H1 (cell line): ENCODE results near the gene TLE3. TPM values are rescaled to one million over a fixed set of nuclear protein-coding genes. Genes with fewer than 3 reads are reported as not detected.

ENCODE experiments used
- CTCF ChIA-PET: fragments of 300-600 bp; sonication (Branson Sonifier 250); formaldehyde crosslinking; loops from one replicate; lab custom pipeline; 2021; ENCODE audit not compliant: partially characterized antibody; lab: Charles Lee
- POLR2A ChIA-PET: fragments of 300-600 bp; sonication (Branson Sonifier 250); formaldehyde crosslinking; loops from one replicate; lab custom pipeline; 2021; ENCODE audit warnings: inconsistent platforms; ENCODE audit not compliant: partially characterized antibody; lab: Charles Lee
- DNase-seq, 2 experiments: peaks; one replicate each; pipeline versions ENCODE4 v3.0.0 to v3.0.0-alpha.2; 2010 to 2022; ENCODE audit warnings: low spot score in 2 of 2, low read depth in 1 of 2, mixed read lengths in 1 of 2
- FAIRE-seq: peaks from 2 replicates; lab custom pipeline; 2011; peaks lifted over from hg19 to GRCh38; lab: Jason Lieb, UNC
- H2AFZ ChIP-seq: 2 replicates; pipeline ENCODE4 v1.8.1; 2012; ENCODE audit warnings: low read length, inconsistent platforms
- H2AK5ac ChIP-seq: 2 replicates; pipeline ENCODE4 v1.6.1; 2013; ENCODE audit warnings: low read depth, low read length
- H2BK120ac ChIP-seq: replicated peaks from 2 replicates; pipeline ENCODE3; 2013; ENCODE audit warnings: low read depth, low read length, inconsistent platforms
- H2BK12ac ChIP-seq: 2 replicates; pipeline ENCODE4 v1.6.1; 2013; ENCODE audit warnings: low read depth, low read length
- H2BK15ac ChIP-seq: 2 replicates; pipeline ENCODE4 v1.6.1; 2013; ENCODE audit warnings: low read length
- H2BK20ac ChIP-seq: 2 replicates; pipeline ENCODE4 v1.6.1; 2013; ENCODE audit warnings: low read length
- H2BK5ac ChIP-seq: 2 replicates; pipeline ENCODE4 v1.6.1; 2013; ENCODE audit warnings: low read depth, low read length
- H3K14ac ChIP-seq: 2 replicates; pipeline ENCODE4 v1.6.1; 2013; ENCODE audit warnings: inconsistent platforms; ENCODE audit not compliant: insufficient read length
- H3K18ac ChIP-seq: 2 replicates; pipeline ENCODE4 v1.6.1; 2013; ENCODE audit warnings: low read length; ENCODE audit errors: extremely low read depth
- H3K23ac ChIP-seq: 2 replicates; pipeline ENCODE4 v1.6.1; 2013; ENCODE audit warnings: inconsistent platforms; ENCODE audit not compliant: insufficient read length
- H3K23me2 ChIP-seq: 2 replicates; pipeline ENCODE4 v1.6.1; 2013; ENCODE audit warnings: low read depth, low read length
- H3K27ac ChIP-seq: 2 replicates; pipeline ENCODE4 v1.6.1; 2011; ENCODE audit warnings: low read depth, low read length, inconsistent platforms
- H3K27me3 ChIP-seq, 4 experiments: replicated peaks in 1 of 4; 1 replicate in 1 of 4; 2 replicates in 3 of 4; pipeline versions ENCODE4 v1.6.1 to v1.8.1; 2011 to 2013; ENCODE audit warnings: low read length in 3 of 4, mild to moderate bottlenecking in 3 of 4, inconsistent platforms in 2 of 4, mixed read lengths in 2 of 4, moderate library complexity in 1 of 4; ENCODE audit not compliant: control insufficient read depth in 3 of 4, insufficient read depth in 3 of 4; ENCODE audit errors: extremely low read depth in 1 of 4
- H3K36me3 ChIP-seq, 4 experiments: 2 replicates each; pipeline versions ENCODE4 v1.6.1 to v1.8.1; 2011 to 2013; ENCODE audit warnings: mild to moderate bottlenecking in 4 of 4, low read length in 3 of 4, moderate library complexity in 2 of 4, control low read depth in 1 of 4, inconsistent platforms in 1 of 4; ENCODE audit not compliant: insufficient read depth in 4 of 4, control insufficient read depth in 2 of 4
- H3K4ac ChIP-seq: replicated peaks from 2 replicates; pipeline ENCODE3; 2013; ENCODE audit warnings: low read length, low read depth, mixed read lengths, inconsistent platforms; ENCODE audit not compliant: insufficient read length
- H3K4me1 ChIP-seq, 4 experiments: replicated peaks in 1 of 4; 1 replicate in 1 of 4; 2 replicates in 3 of 4; pipeline versions ENCODE4 v1.6.1 to v1.8.1; 2011 to 2013; ENCODE audit warnings: low read length in 3 of 4, inconsistent platforms in 2 of 4, mixed read lengths in 1 of 4; ENCODE audit not compliant: insufficient read depth in 4 of 4, control insufficient read depth in 3 of 4
- H3K4me2 ChIP-seq, 2 experiments: 2 replicates each; pipeline versions ENCODE4 v1.6.1 to v1.8.1; 2011 to 2013; ENCODE audit warnings: low read depth in 2 of 2, low read length in 2 of 2, control low read depth in 1 of 2, inconsistent platforms in 1 of 2, mild to moderate bottlenecking in 1 of 2; ENCODE audit not compliant: insufficient read depth in 1 of 2
- H3K4me3 ChIP-seq, 4 experiments: fragments of 200-600, 300-600 bp in 1 of 4; sonication (generic), shearing (Covaris generic), sonication (Bioruptor Twin) in 1 of 4; 2 replicates each; pipeline versions ENCODE4 v1.5.1 to v1.8.1; 2011 to 2016; ENCODE audit warnings: low read length in 4 of 4, low read depth in 3 of 4, control low read depth in 2 of 4, inconsistent platforms in 2 of 4, mild to moderate bottlenecking in 2 of 4, mixed read lengths in 1 of 4, moderate library complexity in 1 of 4; ENCODE audit not compliant: insufficient read depth in 2 of 4; ENCODE audit errors: extremely low read depth in 1 of 4
- H3K56ac ChIP-seq: replicated peaks from 2 replicates; pipeline ENCODE3; 2013; ENCODE audit warnings: low read depth, mild to moderate bottlenecking, mixed read lengths, low read length, inconsistent platforms; ENCODE audit not compliant: insufficient read length
- H3K79me1 ChIP-seq: 2 replicates; pipeline ENCODE4 v1.6.1; 2013; ENCODE audit warnings: low read depth, low read length, control low read depth
- H3K79me2 ChIP-seq, 2 experiments: 2 replicates each; pipeline versions ENCODE4 v1.6.1 to v1.8.1; 2012 to 2013; ENCODE audit warnings: low read length in 2 of 2, mild to moderate bottlenecking in 2 of 2, inconsistent platforms in 1 of 2; ENCODE audit not compliant: insufficient read depth in 2 of 2, control insufficient read depth in 1 of 2
- H3K9ac ChIP-seq, 4 experiments: replicated peaks in 1 of 4; 1 replicate in 1 of 4; 2 replicates in 3 of 4; pipeline versions ENCODE4 v1.6.1 to v1.8.1; 2011 to 2013; ENCODE audit warnings: low read depth in 3 of 4, low read length in 3 of 4, control low read depth in 2 of 4, mild to moderate bottlenecking in 2 of 4, moderate library complexity in 2 of 4, inconsistent platforms in 1 of 4; ENCODE audit errors: extremely low read depth in 1 of 4
- H3K9me3 ChIP-seq, 2 experiments: 2 replicates each; pipeline versions ENCODE4 v1.6.1 to v1.8.1; 2012 to 2013; ENCODE audit warnings: mild to moderate bottlenecking in 2 of 2, moderate library complexity in 2 of 2, control low read depth in 1 of 2, inconsistent platforms in 1 of 2, low read depth in 1 of 2, low read length in 1 of 2, mixed read lengths in 1 of 2; ENCODE audit not compliant: insufficient read depth in 2 of 2
- H4K20me1 ChIP-seq, 2 experiments: replicated peaks in 1 of 2; 2 replicates each; pipeline versions ENCODE3 to v1.8.1; 2011 to 2013; ENCODE audit warnings: inconsistent platforms in 2 of 2, low read length in 2 of 2, mild to moderate bottlenecking in 1 of 2; ENCODE audit not compliant: insufficient read depth in 2 of 2, control insufficient read depth in 1 of 2
- H4K5ac ChIP-seq: 2 replicates; pipeline ENCODE4 v1.6.1; 2013; ENCODE audit warnings: low read length, low read depth, mixed read lengths, inconsistent platforms; ENCODE audit not compliant: insufficient read length
- H4K8ac ChIP-seq: 2 replicates; pipeline ENCODE4 v1.8.0; 2013; ENCODE audit warnings: mild to moderate bottlenecking, moderate library complexity, low read length, inconsistent platforms; ENCODE audit not compliant: insufficient read depth; ENCODE audit errors: extremely low read depth
- H4K91ac ChIP-seq: replicated peaks from 2 replicates; pipeline ENCODE3; 2013; ENCODE audit warnings: low read length, mixed read lengths, inconsistent platforms; ENCODE audit not compliant: insufficient read length
- CREB1 ChIP-seq: IDR thresholded peaks from 2 replicates; pipeline ENCODE4 v1.6.1; 2012; ENCODE audit warnings: inconsistent platforms
- POU5F1 ChIP-seq: IDR thresholded peaks from 2 replicates; pipeline ENCODE4 v1.6.1; 2011; ENCODE audit warnings: low read depth, mild to moderate bottlenecking, low read length, moderate library complexity
- RFX5 ChIP-seq: IDR thresholded peaks from 2 replicates; pipeline ENCODE4 v1.6.1; 2011; ENCODE audit warnings: low read depth, low read length, improper control_type of control experiment, borderline replicate concordance
- WGBS, 2 experiments: shearing (Covaris generic) in 1 of 2; methylation state at CpG; one replicate each; pipeline versions ENCODE4 v1.1.6 to v1.1.7; 2013 to 2015; ENCODE audit warnings: low lambda C conversion rate in 2 of 2, mixed read lengths in 2 of 2, inconsistent platforms in 1 of 2, low coverage in 1 of 2, missing lambda C conversion rate in 1 of 2; ENCODE audit not compliant: insufficient replicate concordance in 2 of 2, insufficient coverage in 1 of 2, insufficient read length in 1 of 2; ENCODE audit errors: extremely low coverage in 1 of 2, missing lambda C conversion rate in 1 of 2; 5-methylcytosine and 5-hydroxymethylcytosine counted together
- polyA plus RNA-seq, 7 experiments: library from polyadenylated mRNA; depleted of rRNA in 3 of 7; stranded (reverse) in 5 of 7; unstranded in 2 of 7; fragments of >200 nt in 5 of 7; fragments of 200-250 nt in 2 of 7; gene quantifications; 1 replicate in 5 of 7; 2 replicates in 1 of 7; 4 replicates in 1 of 7; pipeline versions ENCODE4 v1.2.1 to v1.2.3, GENCODE V29; 2011 to 2013; ENCODE audit warnings: missing spikeins in 2 of 7, mixed read lengths in 2 of 7
- total RNA-seq: library from RNA; stranded (reverse); fragmentation: NEBNext Ultra II Directional; extraction: Animal tissue kit (Norgen Biotek cat#: 25700); gene quantifications from 2 replicates; pipeline ENCODE4 v1.2.1, GENCODE V29; 2021

Gene TLE3
- total and polyA plus RNA-seq, 2 of the 8 experiments (the other 6 are each of a cell fraction or from before 2014, with no cell fraction given), result 25.1 to 61.2 TPM

GRCh38 chr15:70062321-70062956 is 35.3 kb downstream of the TLE3 start:
- no peak overlapping the region for H2BK12ac ChIP-seq
- ChIA-PET POLR2A (interaction anchor here (1.6 kb wide), 1 partner anchor 10 kb away, joined by 3 read pairs; no protein-coding TSS in a partner anchor), CTCF (interaction anchor here (0.8 to 1.5 kb wide), 6 partner anchors 14 to 336 kb away, joined by 3 to 5 read pairs (median 4); no protein-coding TSS in a partner anchor)
- H3K4me1 ChIP-seq, result peaks cover 0 to 4% (median under 1%) of the 10 kb centered on the region in 4 experiments; a peak in 3 of 7 replicates
- no peak overlapping the region for H2BK20ac ChIP-seq
- FAIRE-seq (no peak), DNase-seq (no peak)
- 92% methylated on average over 22 of the region's 29 CpGs; no CpG with 5 or more reads in 1 of the 2 experiments for WGBS, 2 experiments
- no peak overlapping the region for H2AFZ ChIP-seq
- no peak overlapping the region for H3K4me2 ChIP-seq
- H3K36me3 ChIP-seq, result peaks cover 20 to 91% (median 47%) of the 10 kb centered on the region in 4 experiments
- no peak overlapping the region for H4K91ac ChIP-seq
- TF ChIP-seq POU5F1 (no peak), RFX5 (no peak), CREB1 (no peak)
- no peak overlapping the region for H3K14ac ChIP-seq
- H3K23ac ChIP-seq, result no peak overlapping the region
- peaks cover 5% of the 10 kb centered on the region for H3K79me1 ChIP-seq
- no peak overlapping the region for H2BK120ac ChIP-seq
- H3K9me3 ChIP-seq, result no peaks in the 10 kb centered on the region
- H2BK15ac ChIP-seq, result no peak overlapping the region
- H3K9ac ChIP-seq, result no peak overlapping the region
- no peak overlapping the region for H3K4ac ChIP-seq
- no peak overlapping the region for H3K18ac ChIP-seq
- no peaks in the 10 kb centered on the region for H3K23me2 ChIP-seq
- H3K4me3 ChIP-seq, result no peak overlapping the region
- no peak overlapping the region for H3K27ac ChIP-seq
- no peak overlapping the region for H2AK5ac ChIP-seq
- no peaks in the 10 kb centered on the region for H3K27me3 ChIP-seq
- peaks cover 9 to 26% of the 10 kb centered on the region in 2 experiments for H4K20me1 ChIP-seq
- H4K5ac ChIP-seq, result no peak overlapping the region
- no peak overlapping the region for H2BK5ac ChIP-seq
- no peaks in the 10 kb centered on the region for H3K79me2 ChIP-seq
- no peak overlapping the region; the same call in 1 of the 2 replicates for H4K8ac ChIP-seq
- H3K56ac ChIP-seq, result no peak overlapping the region
